SK-N-SH (cell line): ENCODE measurements around the gene EXOC1. TPM values are rescaled to one million over a fixed set of nuclear protein-coding genes. Genes with fewer than 3 reads are reported as not detected.

Experiments
- CTCF ChIA-PET: fragments of 300-600, 350-600 bp; formaldehyde crosslinking; extraction: SDS; loops from one replicate; lab custom pipeline; 2021; lab: Yijun Ruan, JAX
- POLR2A ChIA-PET: fragments of 350-600 bp; sonication (Branson Sonifier 250); formaldehyde crosslinking; extraction: SDS; loops from one replicate; lab custom pipeline; 2020; ENCODE audit warnings: antibody characterized with exemption, inconsistent platforms; lab: Yijun Ruan, JAX
- DNase-seq: peaks from one replicate; pipeline ENCODE4 v3.0.0; 2012
- H2AFZ ChIP-seq: fragments of 200-600 bp; sonication (generic); 2 replicates; pipeline ENCODE4 v1.8.1; 2016; ENCODE audit warnings: antibody characterized with exemption, mild to moderate bottlenecking, low read depth
- H3F3A ChIP-seq: fragments of 200-600 bp; sonication (generic); replicated peaks from 2 replicates; pipeline ENCODE3; 2016; ENCODE audit warnings: antibody characterized with exemption, mild to moderate bottlenecking; ENCODE audit not compliant: insufficient read depth
- H3K27ac ChIP-seq, 2 experiments: fragments of 200-500 bp in 1 of 2; fragments of 200-600 bp in 1 of 2; sonication (Bioruptor generic) in 1 of 2; sonication (generic), shearing (Covaris generic) in 1 of 2; 2 replicates each; pipeline versions ENCODE4 v1.5.1 to v1.6.1; 2014 to 2016; ENCODE audit warnings: low read depth in 2 of 2, inconsistent platforms in 1 of 2, low read length in 1 of 2, mild to moderate bottlenecking in 1 of 2, mixed read lengths in 1 of 2
- H3K27me3 ChIP-seq: fragments of 200-600 bp; sonication (generic), shearing (Covaris generic); 2 replicates; pipeline ENCODE4 v1.6.1; 2016; ENCODE audit warnings: mixed run types; ENCODE audit not compliant: insufficient read depth
- H3K36me3 ChIP-seq, 2 experiments: fragments of 200-500 bp in 1 of 2; fragments of 200-600 bp in 1 of 2; sonication (Bioruptor generic) in 1 of 2; sonication (generic) in 1 of 2; replicated peaks in 1 of 2; 2 replicates each; pipeline versions ENCODE3 to v1.5.1; 2014 to 2016; ENCODE audit warnings: low read length in 1 of 2, mild to moderate bottlenecking in 1 of 2; ENCODE audit not compliant: insufficient read depth in 2 of 2, control insufficient read depth in 1 of 2
- H3K4me1 ChIP-seq, 2 experiments: fragments of 200-500 bp in 1 of 2; fragments of 200-600 bp in 1 of 2; sonication (Bioruptor generic) in 1 of 2; sonication (generic), shearing (Covaris generic) in 1 of 2; 2 replicates each; pipeline versions ENCODE4 v1.5.1 to v1.6.1; 2014 to 2016; ENCODE audit warnings: low read depth in 1 of 2, low read length in 1 of 2, mixed run types in 1 of 2; ENCODE audit not compliant: insufficient read depth in 2 of 2, control insufficient read depth in 1 of 2
- H3K4me2 ChIP-seq: fragments of 200-600 bp; sonication (generic), shearing (Covaris generic); 2 replicates; pipeline ENCODE4 v1.6.1; 2017; ENCODE audit warnings: mixed run types
- H3K4me3 ChIP-seq, 2 experiments: fragments of 200-500 bp in 1 of 2; fragments of 200-600 bp in 1 of 2; sonication (Bioruptor generic) in 1 of 2; sonication (generic), shearing (Covaris generic) in 1 of 2; 2 replicates each; pipeline versions ENCODE4 v1.5.1 to v1.8.1; 2014 to 2016; ENCODE audit warnings: low read depth in 2 of 2, inconsistent platforms in 1 of 2, low read length in 1 of 2, mild to moderate bottlenecking in 1 of 2, mixed read lengths in 1 of 2, moderate library complexity in 1 of 2
- H3K79me2 ChIP-seq: fragments of 200-600 bp; sonication (generic); 2 replicates; pipeline ENCODE4 v1.8.1; 2017; ENCODE audit warnings: mild to moderate bottlenecking; ENCODE audit not compliant: insufficient read depth
- H3K9ac ChIP-seq: fragments of 200-600 bp; sonication (generic); 2 replicates; pipeline ENCODE4 v1.6.1; 2017; ENCODE audit warnings: mixed run types
- H3K9me2 ChIP-seq: fragments of 200-600 bp; sonication (generic); 2 replicates; pipeline ENCODE4 v1.6.1; 2017; ENCODE audit warnings: mixed run types
- H3K9me3 ChIP-seq: fragments of 200-600 bp; sonication (generic); 2 replicates; pipeline ENCODE4 v1.6.1; 2017; ENCODE audit warnings: mixed run types, mild to moderate bottlenecking, moderate library complexity
- H4K20me1 ChIP-seq: fragments of 200-600 bp; sonication (generic); 2 replicates; pipeline ENCODE4 v1.6.1; 2017; ENCODE audit warnings: mild to moderate bottlenecking, mixed run types; ENCODE audit not compliant: insufficient read depth
- ELF1 ChIP-seq: IDR thresholded peaks from 2 replicates; pipeline ENCODE4 v1.4.0; 2012
- EZH2phosphoT487 ChIP-seq: fragments of 200-600 bp; sonication (generic); IDR thresholded peaks from 2 replicates; pipeline ENCODE4 v1.6.1; 2017; ENCODE audit warnings: low read depth, mixed run types, mild to moderate bottlenecking, antibody characterized with exemption, moderate library complexity, borderline replicate concordance
- FOSL2 ChIP-seq: IDR thresholded peaks from 2 replicates; pipeline ENCODE4 v1.4.0; 2012; ENCODE audit warnings: low read depth, mild to moderate bottlenecking, moderate library complexity, borderline replicate concordance
- FOXJ3 ChIP-seq: sonication (generic); formaldehyde crosslinking; IDR thresholded peaks from 2 replicates; pipeline ENCODE4 v1.5.1; 2020; ENCODE audit warnings: mild to moderate bottlenecking, missing genetic modification reagents
- FOXM1 ChIP-seq: IDR thresholded peaks from 2 replicates; pipeline ENCODE4 v1.4.0; 2012; ENCODE audit warnings: low read depth, mild to moderate bottlenecking
- GATA2 ChIP-seq: sonication (generic); formaldehyde crosslinking; IDR thresholded peaks from 2 replicates; pipeline ENCODE4 v1.5.0; 2020; ENCODE audit warnings: mild to moderate bottlenecking, missing genetic modification reagents
- MAX ChIP-seq: IDR thresholded peaks from 2 replicates; pipeline ENCODE4 v1.4.0; 2012; ENCODE audit warnings: low read depth
- NFIC ChIP-seq: IDR thresholded peaks from 2 replicates; pipeline ENCODE4 v1.4.0; 2012; ENCODE audit warnings: borderline replicate concordance
- POLR2AphosphoS5 ChIP-seq: IDR thresholded peaks from 2 replicates; pipeline ENCODE4 v1.6.1; 2012; ENCODE audit warnings: low read depth, low read length
- RAD21 ChIP-seq: IDR thresholded peaks from 2 replicates; pipeline ENCODE4 v1.6.1; 2012; ENCODE audit warnings: mild to moderate bottlenecking, low read length
- RFX5 ChIP-seq: IDR thresholded peaks from 2 replicates; pipeline ENCODE4 v1.6.1; 2012; ENCODE audit warnings: mild to moderate bottlenecking, improper control_type of control experiment, low read length
- RXRA ChIP-seq: IDR thresholded peaks from 2 replicates; pipeline ENCODE4 v1.4.0; 2012; ENCODE audit warnings: low read depth, mild to moderate bottlenecking, borderline replicate concordance
- SMC3 ChIP-seq: IDR thresholded peaks from 2 replicates; pipeline ENCODE4 v1.6.1; 2012; ENCODE audit warnings: low read depth, low read length, improper control_type of control experiment
- TCF12 ChIP-seq: IDR thresholded peaks from 2 replicates; pipeline ENCODE4 v1.4.0; 2012
- TEAD4 ChIP-seq: IDR thresholded peaks from 2 replicates; pipeline ENCODE4 v1.4.0; 2012; ENCODE audit warnings: mild to moderate bottlenecking, borderline replicate concordance; ENCODE audit not compliant: insufficient read depth
- YY1 ChIP-seq: IDR thresholded peaks from 2 replicates; pipeline ENCODE4 v1.4.0; 2012; ENCODE audit warnings: low read depth, mild to moderate bottlenecking
- polyA plus RNA-seq, 3 experiments: library from polyadenylated mRNA; depleted of rRNA; stranded (reverse); fragments of >200 nt; gene quantifications; 2 replicates each; pipeline ENCODE4 v1.2.3, GENCODE V29; 2012
- TF ChIP-seq, protein P1 (sequence below): IDR thresholded peaks from 2 replicates; pipeline ENCODE4; 2012
- TF ChIP-seq, protein P2 (sequence below): fragments of 150-350 bp; IDR thresholded peaks from 2 replicates; pipeline ENCODE4 v1.6.1; 2017; ENCODE audit warnings: antibody characterized with exemption, low read length, low read depth, borderline replicate concordance

Gene EXOC1
- polyA plus RNA-seq, 1 of the 3 experiments (the other 2 are of a cell fraction), result 13.5 TPM

GRCh38 chr4:55853484-55854046 lies at the start of gene EXOC1 (continued):
- TF ChIP-seq, protein P1, sequence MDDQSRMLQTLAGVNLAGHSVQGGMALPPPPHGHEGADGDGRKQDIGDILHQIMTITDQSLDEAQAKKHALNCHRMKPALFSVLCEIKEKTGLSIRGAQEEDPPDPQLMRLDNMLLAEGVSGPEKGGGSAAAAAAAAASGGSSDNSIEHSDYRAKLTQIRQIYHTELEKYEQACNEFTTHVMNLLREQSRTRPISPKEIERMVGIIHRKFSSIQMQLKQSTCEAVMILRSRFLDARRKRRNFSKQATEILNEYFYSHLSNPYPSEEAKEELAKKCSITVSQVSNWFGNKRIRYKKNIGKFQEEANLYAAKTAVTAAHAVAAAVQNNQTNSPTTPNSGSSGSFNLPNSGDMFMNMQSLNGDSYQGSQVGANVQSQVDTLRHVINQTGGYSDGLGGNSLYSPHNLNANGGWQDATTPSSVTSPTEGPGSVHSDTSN, result no peak
- no peak for TF ChIP-seq SMC3
- TF ChIP-seq RAD21, result no peak
- TF ChIP-seq FOSL2, result no peak
- TF ChIP-seq FOXM1, result no peak
- TF ChIP-seq MAX, result peak; percentile 60
- no peak for TF ChIP-seq RFX5
- TF ChIP-seq POLR2AphosphoS5, result peak; percentile 84
- TF ChIP-seq EZH2phosphoT487, result no peak
- TF ChIP-seq FOXJ3 (CRISPR knock-in tag), result no peak

- no peak overlapping the region for H3K4me2 ChIP-seq
- H3K27me3 ChIP-seq, result no peaks in the 10 kb centered on the region
- no peaks in the 10 kb centered on the region for H3K79me2 ChIP-seq
- no peak overlapping the region for H2AFZ ChIP-seq
- DNase-seq, result no peak
- no peak overlapping the region for H3K9ac ChIP-seq
- no peaks in the 10 kb centered on the region for H4K20me1 ChIP-seq
- TF ChIP-seq GATA2 (CRISPR knock-in tag) (no peak), YY1 (no peak), TCF12 (no peak), NFIC (no peak), ELF1 (no peak), TEAD4 (no peak), RXRA (no peak)
- TF ChIP-seq, protein P2, sequence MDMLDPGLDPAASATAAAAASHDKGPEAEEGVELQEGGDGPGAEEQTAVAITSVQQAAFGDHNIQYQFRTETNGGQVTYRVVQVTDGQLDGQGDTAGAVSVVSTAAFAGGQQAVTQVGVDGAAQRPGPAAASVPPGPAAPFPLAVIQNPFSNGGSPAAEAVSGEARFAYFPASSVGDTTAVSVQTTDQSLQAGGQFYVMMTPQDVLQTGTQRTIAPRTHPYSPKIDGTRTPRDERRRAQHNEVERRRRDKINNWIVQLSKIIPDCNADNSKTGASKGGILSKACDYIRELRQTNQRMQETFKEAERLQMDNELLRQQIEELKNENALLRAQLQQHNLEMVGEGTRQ, result no peak
- TF ChIP-seq, all 33 proteins: peak for 0
- CTCF ChIA-PET, result interaction anchor here (1.6 kb wide), 2 partner anchors 21 to 26 kb away, joined by 3 read pairs; no protein-coding TSS in a partner anchor
- H3K9me2 ChIP-seq, result no peaks in the 10 kb centered on the region
- H3K4me3 ChIP-seq, result no peak overlapping the region
- peaks cover 0 to 4% of the 10 kb centered on the region in 2 experiments; a peak in 2 of 4 replicates for H3K4me1 ChIP-seq
- no peaks in the 10 kb centered on the region for H3F3A ChIP-seq
- no peaks in the 10 kb centered on the region for H3K9me3 ChIP-seq
- POLR2A ChIA-PET, result no interaction called here
- no peak overlapping the region for H3K27ac ChIP-seq
- no peaks in the 10 kb centered on the region for H3K36me3 ChIP-seq
Measured at GRCh38 chr4:55807556-55807955, 45.9 kb upstream of the EXOC1 start.
